ENCODE data around the gene CCER1. TPM values are rescaled to one million over a fixed set of nuclear protein-coding genes. Genes with fewer than 3 reads are reported as not detected.

The CCER1 gene
- total RNA-seq, 1 donor from 2014 or later: not detected

DNA sequence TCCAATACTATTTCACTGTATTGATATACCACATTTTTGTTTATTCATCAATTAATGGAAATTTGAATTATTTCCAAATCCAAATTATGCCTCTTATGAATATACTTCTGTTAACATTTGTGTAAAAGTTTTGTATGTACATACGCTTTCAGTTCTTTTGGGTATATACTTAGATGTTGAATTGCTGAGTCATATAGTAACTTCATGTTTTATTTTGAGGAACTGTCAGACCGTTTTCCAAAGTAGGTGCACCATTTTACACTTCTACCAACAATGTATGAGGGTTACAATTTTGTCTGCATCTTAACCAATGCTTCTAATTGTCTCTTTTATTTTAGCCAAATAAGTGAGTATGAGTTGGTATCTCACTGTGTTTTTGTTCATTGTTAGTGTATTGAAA lies 10.2 kb upstream of the CCER1 start:
- no peak for DNase-seq (ENCODE audit: low read depth)
- Histone ChIP-seq H2AFZ (ENCODE audit: low read depth, low read length) (no peak overlapping the region), H4K20me1 (ENCODE audit: insufficient read depth, low read length) (no peaks in the 10 kb centered on the region), H3K27ac (ENCODE audit: low read depth, low read length) (no peak overlapping the region), H3K79me2 (ENCODE audit: insufficient read depth, low read length) (no peaks in the 10 kb centered on the region), H3K4me2 (ENCODE audit: low read length) (no peak overlapping the region), H3K4me3 (ENCODE audit: insufficient read depth, low read depth, low read length) (no peak overlapping the region), H3K9me3 (ENCODE audit: insufficient read depth, low read depth, low read length) (no peaks in the 10 kb centered on the region), H3K4me1 (ENCODE audit: insufficient read depth, low read length) (no peaks in the 10 kb centered on the region), H3K9ac (ENCODE audit: low read length) (no peak overlapping the region), H3K36me3 (ENCODE audit: insufficient read depth, low read length) (no peaks in the 10 kb centered on the region), H3K27me3 (ENCODE audit: insufficient read depth, low read length) (no peaks in the 10 kb centered on the region)
- Mint-ChIP-seq H3K36me3 (ENCODE audit: low read depth, unreplicated experiment) (no peaks in the 10 kb centered on the region), H3K27me3 (ENCODE audit: low read depth, unreplicated experiment) (no peaks in the 10 kb centered on the region), H3K4me3 (ENCODE audit: unreplicated experiment) (no peak overlapping the region), H3K4me1 (ENCODE audit: low read depth, unreplicated experiment) (no peaks in the 10 kb centered on the region), H3K27ac (ENCODE audit: unreplicated experiment) (no peak overlapping the region), H3K9me3 (ENCODE audit: unreplicated experiment) (no peaks in the 10 kb centered on the region)
- no peak for FAIRE-seq
- no peak for TF ChIP-seq EZH2 (IDR thresholded peaks at IDR 0.05; ENCODE audit: insufficient read depth, low read length)
- TF ChIP-seq, protein P1, sequence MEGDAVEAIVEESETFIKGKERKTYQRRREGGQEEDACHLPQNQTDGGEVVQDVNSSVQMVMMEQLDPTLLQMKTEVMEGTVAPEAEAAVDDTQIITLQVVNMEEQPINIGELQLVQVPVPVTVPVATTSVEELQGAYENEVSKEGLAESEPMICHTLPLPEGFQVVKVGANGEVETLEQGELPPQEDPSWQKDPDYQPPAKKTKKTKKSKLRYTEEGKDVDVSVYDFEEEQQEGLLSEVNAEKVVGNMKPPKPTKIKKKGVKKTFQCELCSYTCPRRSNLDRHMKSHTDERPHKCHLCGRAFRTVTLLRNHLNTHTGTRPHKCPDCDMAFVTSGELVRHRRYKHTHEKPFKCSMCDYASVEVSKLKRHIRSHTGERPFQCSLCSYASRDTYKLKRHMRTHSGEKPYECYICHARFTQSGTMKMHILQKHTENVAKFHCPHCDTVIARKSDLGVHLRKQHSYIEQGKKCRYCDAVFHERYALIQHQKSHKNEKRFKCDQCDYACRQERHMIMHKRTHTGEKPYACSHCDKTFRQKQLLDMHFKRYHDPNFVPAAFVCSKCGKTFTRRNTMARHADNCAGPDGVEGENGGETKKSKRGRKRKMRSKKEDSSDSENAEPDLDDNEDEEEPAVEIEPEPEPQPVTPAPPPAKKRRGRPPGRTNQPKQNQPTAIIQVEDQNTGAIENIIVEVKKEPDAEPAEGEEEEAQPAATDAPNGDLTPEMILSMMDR (IDR thresholded peaks at IDR 0.05; ENCODE audit: insufficient read depth, low read depth, low read length): no peak

DNA sequence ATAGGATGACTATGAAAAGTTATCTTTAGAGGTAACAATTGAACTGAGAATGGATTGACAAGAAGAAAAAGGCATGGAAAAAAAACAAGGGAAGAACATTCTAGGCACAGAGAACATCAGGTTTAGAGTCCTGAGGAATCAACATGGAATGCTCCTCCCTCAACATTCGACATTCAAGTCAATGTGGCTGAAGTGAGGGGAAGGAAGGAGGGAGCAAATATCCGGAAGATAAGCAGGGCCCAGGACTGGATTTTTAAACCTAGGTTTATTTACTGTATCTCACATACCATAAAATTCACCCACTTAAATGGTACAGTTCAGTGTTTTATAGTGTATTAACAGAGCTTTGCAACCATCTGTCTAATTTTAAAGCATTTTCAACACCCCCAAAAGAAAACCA lies 9.6 kb upstream of the CCER1 start:
- no peak overlapping the region for H3K4me3 ChIP-seq (ENCODE audit: insufficient read depth, low read depth, low read length)
- Mint-ChIP-seq H3K4me3 (ENCODE audit: unreplicated experiment) (no peak overlapping the region), H3K27ac (ENCODE audit: unreplicated experiment) (no peak overlapping the region), H3K27me3 (ENCODE audit: low read depth, unreplicated experiment) (no peaks in the 10 kb centered on the region), H3K4me1 (ENCODE audit: low read depth, unreplicated experiment) (no peaks in the 10 kb centered on the region), H3K36me3 (ENCODE audit: low read depth, unreplicated experiment) (no peaks in the 10 kb centered on the region), H3K9me3 (ENCODE audit: unreplicated experiment) (no peaks in the 10 kb centered on the region)
- DNase-seq (ENCODE audit: low read depth): no peak
- no peaks in the 10 kb centered on the region for H3K79me2 ChIP-seq (ENCODE audit: insufficient read depth, low read length)
- no peaks in the 10 kb centered on the region for H3K36me3 ChIP-seq (ENCODE audit: insufficient read depth, low read length)
- H4K20me1 ChIP-seq (ENCODE audit: insufficient read depth, low read length): no peaks in the 10 kb centered on the region
- TF ChIP-seq, protein P1 (IDR thresholded peaks at IDR 0.05; ENCODE audit: insufficient read depth, low read depth, low read length): no peak
- TF ChIP-seq EZH2 (IDR thresholded peaks at IDR 0.05; ENCODE audit: insufficient read depth, low read length): no peak
- H3K27me3 ChIP-seq (ENCODE audit: insufficient read depth, low read length): no peaks in the 10 kb centered on the region
- H3K9ac ChIP-seq (ENCODE audit: low read length): no peak overlapping the region
- H2AFZ ChIP-seq (ENCODE audit: low read depth, low read length): no peak overlapping the region
- no peak overlapping the region for H3K4me2 ChIP-seq (ENCODE audit: low read length)
- no peaks in the 10 kb centered on the region for H3K4me1 ChIP-seq (ENCODE audit: insufficient read depth, low read length)
- H3K27ac ChIP-seq (ENCODE audit: low read depth, low read length): no peak overlapping the region
- FAIRE-seq: no peak
- H3K9me3 ChIP-seq (ENCODE audit: insufficient read depth, low read depth, low read length): no peaks in the 10 kb centered on the region

GRCh38 chr12:90963946-90964345 lies 9.0 kb upstream of the CCER1 start:
- FAIRE-seq: no peak
- Histone ChIP-seq H3K9ac (ENCODE audit: low read length) (no peak overlapping the region), H3K79me2 (ENCODE audit: insufficient read depth, low read length) (no peaks in the 10 kb centered on the region), H3K27ac (ENCODE audit: low read depth, low read length) (no peak overlapping the region), H2AFZ (ENCODE audit: low read depth, low read length) (no peak overlapping the region), H3K9me3 (ENCODE audit: insufficient read depth, low read depth, low read length) (no peaks in the 10 kb centered on the region), H3K4me1 (ENCODE audit: insufficient read depth, low read length) (no peaks in the 10 kb centered on the region), H4K20me1 (ENCODE audit: insufficient read depth, low read length) (no peaks in the 10 kb centered on the region), H3K36me3 (ENCODE audit: insufficient read depth, low read length) (no peaks in the 10 kb centered on the region), H3K4me2 (ENCODE audit: low read length) (no peak overlapping the region), H3K4me3 (ENCODE audit: insufficient read depth, low read depth, low read length) (no peak overlapping the region), H3K27me3 (ENCODE audit: insufficient read depth, low read length) (no peaks in the 10 kb centered on the region)
- no peak for DNase-seq (ENCODE audit: low read depth)
- Mint-ChIP-seq H3K27ac (ENCODE audit: unreplicated experiment) (no peak overlapping the region), H3K9me3 (ENCODE audit: unreplicated experiment) (no peaks in the 10 kb centered on the region), H3K36me3 (ENCODE audit: low read depth, unreplicated experiment) (no peaks in the 10 kb centered on the region), H3K27me3 (ENCODE audit: low read depth, unreplicated experiment) (no peaks in the 10 kb centered on the region), H3K4me1 (ENCODE audit: low read depth, unreplicated experiment) (no peaks in the 10 kb centered on the region), H3K4me3 (ENCODE audit: unreplicated experiment) (no peak overlapping the region)
- no peak for TF ChIP-seq EZH2 (IDR thresholded peaks at IDR 0.05; ENCODE audit: insufficient read depth, low read length)
- TF ChIP-seq, protein P1 (IDR thresholded peaks at IDR 0.05; ENCODE audit: insufficient read depth, low read depth, low read length): no peak

All from astrocyte (in vitro differentiated cells and primary cell).